Trophoblast cell (in vitro differentiated cells and primary cell): ENCODE results near the gene NPHP4.

Experiments
- DNase-seq, 2 donors: peaks; one replicate each; pipeline ENCODE4 v3.0.0-alpha.2; 2016
- H2AFZ ChIP-seq: 2 replicates; pipeline ENCODE4 v1.6.1; 2013; ENCODE audit warnings: low read length, moderate library complexity, mild to moderate bottlenecking; ENCODE audit not compliant: insufficient read depth, poor library complexity
- H2AK5ac ChIP-seq: 2 replicates; pipeline ENCODE4 v1.6.1; 2013; ENCODE audit warnings: mild to moderate bottlenecking, low read length
- H2BK120ac ChIP-seq: 2 replicates; pipeline ENCODE4 v1.6.1; 2013; ENCODE audit warnings: low read length, mild to moderate bottlenecking, moderate library complexity; ENCODE audit not compliant: insufficient read depth, poor library complexity
- H2BK12ac ChIP-seq: 2 replicates; pipeline ENCODE4 v1.6.1; 2013; ENCODE audit warnings: mild to moderate bottlenecking, low read length, moderate library complexity
- H2BK5ac ChIP-seq: 2 replicates; pipeline ENCODE4 v1.6.1; 2013; ENCODE audit warnings: low read length, low read depth, moderate library complexity, mild to moderate bottlenecking; ENCODE audit not compliant: poor library complexity
- H3K14ac ChIP-seq: 2 replicates; pipeline ENCODE4 v1.6.1; 2013; ENCODE audit warnings: mild to moderate bottlenecking, low read length
- H3K18ac ChIP-seq: 2 replicates; pipeline ENCODE4 v1.6.1; 2013; ENCODE audit warnings: mild to moderate bottlenecking, low read length
- H3K23ac ChIP-seq: 2 replicates; pipeline ENCODE4 v1.6.1; 2013; ENCODE audit warnings: low read length
- H3K27ac ChIP-seq: 2 replicates; pipeline ENCODE4 v1.5.1; 2013; ENCODE audit warnings: low read depth, mild to moderate bottlenecking, inconsistent platforms, low read length, moderate library complexity
- H3K27me3 ChIP-seq: 2 replicates; pipeline ENCODE4 v1.6.1; 2013; ENCODE audit warnings: inconsistent platforms, mild to moderate bottlenecking, low read length, moderate library complexity; ENCODE audit not compliant: insufficient read depth
- H3K36me3 ChIP-seq, 2 experiments: 1 replicate in 1 of 2; 2 replicates in 1 of 2; pipeline ENCODE4 v1.6.1; 2013; ENCODE audit warnings: low read length in 2 of 2, mild to moderate bottlenecking in 2 of 2, moderate library complexity in 1 of 2; ENCODE audit not compliant: insufficient read depth in 2 of 2, control insufficient read depth in 1 of 2
- H3K4ac ChIP-seq: 2 replicates; pipeline ENCODE4 v1.6.1; 2013; ENCODE audit warnings: low read depth, mild to moderate bottlenecking, low read length, moderate library complexity
- H3K4me1 ChIP-seq, 2 experiments: 1 replicate in 1 of 2; 2 replicates in 1 of 2; pipeline ENCODE4 v1.6.1; 2013; ENCODE audit warnings: low read length in 2 of 2, mild to moderate bottlenecking in 2 of 2, moderate library complexity in 1 of 2; ENCODE audit not compliant: insufficient read depth in 2 of 2, control insufficient read depth in 1 of 2
- H3K4me2 ChIP-seq: 2 replicates; pipeline ENCODE4 v1.6.1; 2013; ENCODE audit warnings: inconsistent platforms, mild to moderate bottlenecking, low read length, moderate library complexity
- H3K4me3 ChIP-seq: 2 replicates; pipeline ENCODE4 v1.5.1; 2013; ENCODE audit warnings: mild to moderate bottlenecking, low read depth, low read length, inconsistent platforms
- H3K79me1 ChIP-seq: one replicate; pipeline ENCODE4 v1.6.1; 2013; ENCODE audit warnings: low read length
- H3K79me2 ChIP-seq: 2 replicates; pipeline ENCODE4 v1.6.1; 2013; ENCODE audit warnings: low read length, mild to moderate bottlenecking; ENCODE audit not compliant: control insufficient read depth, insufficient read depth, poor library complexity
- H3K9ac ChIP-seq: 2 replicates; pipeline ENCODE4 v1.6.1; 2013; ENCODE audit warnings: mild to moderate bottlenecking, low read length
- H3K9me3 ChIP-seq: 2 replicates; pipeline ENCODE4 v1.6.1; 2013; ENCODE audit warnings: low read depth, mild to moderate bottlenecking, control low read depth, inconsistent platforms, low read length; ENCODE audit not compliant: insufficient read depth
- H4K12ac ChIP-seq: 2 replicates; pipeline ENCODE4 v1.6.1; 2013; ENCODE audit warnings: low read depth, mild to moderate bottlenecking, low read length, moderate library complexity
- H4K8ac ChIP-seq: 2 replicates; pipeline ENCODE4 v1.6.1; 2013; ENCODE audit warnings: low read depth, mild to moderate bottlenecking, low read length, moderate library complexity
- H4K91ac ChIP-seq: one replicate; pipeline ENCODE4 v1.6.1; 2013; ENCODE audit warnings: low read depth, mild to moderate bottlenecking, low read length, moderate library complexity
- WGBS: extraction: QIAGEN DNeasy Blood & Tissue Kit; methylation state at CpG from one replicate; pipeline ENCODE4 v1.1.7; 2013; ENCODE audit warnings: missing lambda C conversion rate; ENCODE audit not compliant: insufficient read length, insufficient coverage; ENCODE audit errors: extremely low coverage; 5-methylcytosine and 5-hydroxymethylcytosine counted together

Gene NPHP4

DNA sequence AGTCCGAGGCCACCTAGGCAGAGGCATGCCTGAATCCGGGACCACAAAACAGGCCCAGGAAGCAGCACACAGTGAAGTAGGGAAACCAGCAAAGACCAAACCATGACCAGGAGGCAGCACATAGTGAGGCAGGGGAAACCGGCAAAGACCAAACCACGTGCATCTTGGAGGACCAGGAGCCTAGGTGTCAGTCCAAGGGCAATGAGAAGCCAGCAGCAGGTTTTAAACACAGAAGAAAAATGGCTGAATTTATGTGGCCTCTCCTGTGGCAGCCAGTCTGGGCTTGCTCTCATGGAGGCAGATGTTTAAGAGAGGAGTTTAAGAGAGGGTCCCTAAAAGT is 42.5 kb downstream of the NPHP4 start:
- DNase-seq = no peak
- WGBS = no CpG with 5 or more reads among the region's 4 CpGs
- H2BK120ac ChIP-seq = no peak overlapping the region

GRCh38 chr1:5949085-5949760 is 43.0 kb downstream of the NPHP4 start:
- H2BK12ac ChIP-seq = no peak overlapping the region
- no peak overlapping the region for H2AFZ ChIP-seq
- no peak overlapping the region for H3K14ac ChIP-seq
- H3K4me1 ChIP-seq = no peaks in the 10 kb centered on the region
- H3K9me3 ChIP-seq = no peaks in the 10 kb centered on the region
- no peak overlapping the region for H3K4me2 ChIP-seq
- DNase-seq = no peak
- H4K12ac ChIP-seq = no peak overlapping the region
- no peaks in the 10 kb centered on the region for H3K79me1 ChIP-seq
- no peak overlapping the region for H3K18ac ChIP-seq
- H3K9ac ChIP-seq = no peak overlapping the region
- no peaks in the 10 kb centered on the region for H3K79me2 ChIP-seq
- H4K8ac ChIP-seq = no peak overlapping the region
- WGBS = no CpG with 5 or more reads among the region's 13 CpGs
- no peak overlapping the region for H4K91ac ChIP-seq
- no peak overlapping the region for H3K23ac ChIP-seq
- H3K27ac ChIP-seq = no peak overlapping the region
- H3K4me3 ChIP-seq = no peak overlapping the region
- H2BK120ac ChIP-seq = no peak overlapping the region
- H2AK5ac ChIP-seq = no peak overlapping the region
- H3K36me3 ChIP-seq = peaks cover 2% of the 10 kb centered on the region in 2 experiments
- no peak overlapping the region for H2BK5ac ChIP-seq
- H3K27me3 ChIP-seq = no peaks in the 10 kb centered on the region
- H3K4ac ChIP-seq = no peak overlapping the region

More for the DNA sequence above, 42.5 kb downstream of the NPHP4 start:
- H4K12ac ChIP-seq = no peak overlapping the region
- H3K9ac ChIP-seq = no peak overlapping the region
- no peak overlapping the region for H2AK5ac ChIP-seq
- no peaks in the 10 kb centered on the region for H3K79me1 ChIP-seq
- peaks cover 2% of the 10 kb centered on the region in 2 experiments for H3K36me3 ChIP-seq
- no peak overlapping the region for H2AFZ ChIP-seq
- H3K4me1 ChIP-seq = no peaks in the 10 kb centered on the region
- no peak overlapping the region for H3K4ac ChIP-seq
- no peak overlapping the region for H4K91ac ChIP-seq
- H3K4me3 ChIP-seq = peak overlapping the region; percentile 14
- no peak overlapping the region for H3K4me2 ChIP-seq
- no peaks in the 10 kb centered on the region for H3K79me2 ChIP-seq
- H2BK5ac ChIP-seq = no peak overlapping the region
- no peaks in the 10 kb centered on the region for H3K27me3 ChIP-seq
- no peaks in the 10 kb centered on the region for H3K9me3 ChIP-seq
- H3K27ac ChIP-seq = no peak overlapping the region
- no peak overlapping the region for H3K18ac ChIP-seq
- H4K8ac ChIP-seq = no peak overlapping the region
- H3K14ac ChIP-seq = no peak overlapping the region
- no peak overlapping the region for H2BK12ac ChIP-seq
- no peak overlapping the region for H3K23ac ChIP-seq

GRCh38 chr1:5948681-5949005 is 43.6 kb downstream of the NPHP4 start:
- no peak overlapping the region for H3K9ac ChIP-seq
- no peak overlapping the region for H2BK120ac ChIP-seq
- no peaks in the 10 kb centered on the region for H3K79me2 ChIP-seq
- no peak overlapping the region for H2AFZ ChIP-seq
- no peak overlapping the region for H4K91ac ChIP-seq
- no peaks in the 10 kb centered on the region for H3K4me1 ChIP-seq
- H2AK5ac ChIP-seq = no peak overlapping the region
- H4K8ac ChIP-seq = no peak overlapping the region
- no peak overlapping the region for H3K23ac ChIP-seq
- H3K4ac ChIP-seq = no peak overlapping the region
- no peak overlapping the region for H3K4me2 ChIP-seq
- no peaks in the 10 kb centered on the region for H3K27me3 ChIP-seq
- no peak overlapping the region for H3K14ac ChIP-seq
- no peak overlapping the region for H2BK5ac ChIP-seq
- no peak for DNase-seq
- H4K12ac ChIP-seq = no peak overlapping the region
- no peak overlapping the region for H2BK12ac ChIP-seq
- H3K9me3 ChIP-seq = no peaks in the 10 kb centered on the region
- no peaks in the 10 kb centered on the region for H3K79me1 ChIP-seq
- H3K4me3 ChIP-seq = no peak overlapping the region
- H3K36me3 ChIP-seq = peaks cover 2% of the 10 kb centered on the region in 2 experiments
- no peak overlapping the region for H3K27ac ChIP-seq
- WGBS = no CpG with 5 or more reads among the region's 4 CpGs
- H3K18ac ChIP-seq = no peak overlapping the region

DNA sequence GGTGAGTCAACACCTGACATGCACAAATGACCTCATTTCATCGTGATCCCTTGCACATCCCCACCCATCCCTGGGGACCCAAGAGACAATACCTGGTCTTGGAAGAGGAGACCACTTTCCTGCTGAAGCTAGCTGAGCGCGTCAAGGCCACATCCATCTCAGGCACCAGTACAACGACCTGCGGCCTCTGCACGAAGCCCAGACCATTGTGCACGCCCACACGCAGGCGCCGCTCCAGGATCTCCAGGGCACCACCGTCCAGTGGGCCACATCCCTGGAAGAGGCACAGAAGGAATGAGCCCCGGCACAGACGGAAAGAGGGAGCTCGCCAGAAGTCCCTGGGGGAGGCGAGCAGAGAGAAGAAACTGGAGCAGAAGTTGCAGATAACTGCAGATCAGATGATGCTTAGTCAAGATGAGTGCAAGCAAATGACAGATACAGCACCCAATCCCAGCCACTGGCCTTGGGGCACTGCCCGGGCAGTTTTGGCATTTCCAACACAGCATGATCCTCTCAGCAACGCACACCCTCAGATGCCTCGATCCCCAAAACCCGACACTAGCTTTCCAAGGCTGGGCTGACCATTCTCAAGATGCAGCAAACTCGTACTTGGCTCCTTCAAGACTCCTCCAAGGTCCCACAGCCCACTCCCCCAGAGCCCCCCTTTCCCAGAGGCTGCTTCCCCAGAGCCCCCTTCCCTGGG is 44.1 kb downstream of the NPHP4 start:
- Histone ChIP-seq H3K9ac (no peak overlapping the region), H2AK5ac (no peak overlapping the region), H3K79me1 (no peaks in the 10 kb centered on the region), H3K4me3 (no peak overlapping the region), H4K91ac (no peak overlapping the region), H4K12ac (no peak overlapping the region), H2BK120ac (no peak overlapping the region), H3K4me2 (no peak overlapping the region), H2AFZ (no peak overlapping the region), H3K23ac (no peak overlapping the region), H2BK12ac (no peak overlapping the region), H3K27ac (no peak overlapping the region), H3K36me3 (peaks cover 2% of the 10 kb centered on the region in 2 experiments), H3K27me3 (no peaks in the 10 kb centered on the region), H3K4ac (no peak overlapping the region), H4K8ac (no peak overlapping the region), H3K4me1 (no peaks in the 10 kb centered on the region), H3K18ac (no peak overlapping the region), H2BK5ac (no peak overlapping the region), H3K14ac (no peak overlapping the region), H3K9me3 (no peaks in the 10 kb centered on the region), H3K79me2 (no peaks in the 10 kb centered on the region)
- no peak for DNase-seq
- no CpG with 5 or more reads among the region's 20 CpGs for WGBS
